GM23248 (cell line): ENCODE results near the gene FAM72C. TPM values are rescaled to one million over a fixed set of nuclear protein-coding genes. Genes with fewer than 3 reads are reported as not detected.
"Not testable (repeated sequence)": the region's sequence is repeated elsewhere in the genome, so short reads cannot be mapped to it uniquely, and the experiment has no call there.

Source experiments
- DNase-seq: peaks from one replicate; pipeline ENCODE4 v3.0.0-alpha.2; 2015
- H2AFZ ChIP-seq: fragments of 200-600 bp; sonication (generic); 2 replicates; pipeline ENCODE4 v1.6.1; 2016; ENCODE audit warnings: antibody characterized with exemption
- H3F3A ChIP-seq: fragments of 200-600 bp; sonication (generic); 2 replicates; pipeline ENCODE4 v1.6.1; 2016; ENCODE audit warnings: mild to moderate bottlenecking, antibody characterized with exemption, mixed run types; ENCODE audit not compliant: insufficient read depth
- H3K27ac ChIP-seq: fragments of 200-600 bp; sonication (generic); 2 replicates; pipeline ENCODE4 v1.5.1; 2016; ENCODE audit warnings: mild to moderate bottlenecking
- H3K27me3 ChIP-seq: fragments of 200-600 bp; sonication (generic); replicated peaks from 2 replicates; pipeline ENCODE4 v1.6.1; 2016; ENCODE audit warnings: mild to moderate bottlenecking; ENCODE audit not compliant: insufficient read depth
- H3K36me3 ChIP-seq: fragments of 200-600 bp; sonication (generic); 2 replicates; pipeline ENCODE4 v1.6.1; 2016; ENCODE audit warnings: low read depth, mild to moderate bottlenecking
- H3K4me1 ChIP-seq: fragments of 200-600 bp; sonication (generic); 2 replicates; pipeline ENCODE4 v1.6.1; 2016; ENCODE audit warnings: mild to moderate bottlenecking; ENCODE audit not compliant: insufficient read depth
- H3K4me2 ChIP-seq: fragments of 200-600 bp; sonication (generic); one replicate; pipeline ENCODE4 v1.6.1; 2016; ENCODE audit warnings: mild to moderate bottlenecking; ENCODE audit not compliant: unreplicated experiment
- H3K4me3 ChIP-seq: fragments of 200-600 bp; sonication (generic); 2 replicates; pipeline ENCODE4 v1.5.1; 2016; ENCODE audit warnings: mild to moderate bottlenecking
- H3K79me2 ChIP-seq: fragments of 200-600 bp; sonication (generic); 2 replicates; pipeline ENCODE4 v1.6.1; 2016; ENCODE audit warnings: mild to moderate bottlenecking; ENCODE audit not compliant: insufficient read depth
- H3K9ac ChIP-seq: fragments of 200-600 bp; sonication (generic); 2 replicates; pipeline ENCODE4 v1.6.1; 2016; ENCODE audit warnings: mild to moderate bottlenecking
- H3K9me2 ChIP-seq: fragments of 200-600 bp; sonication (generic); 2 replicates; pipeline ENCODE4 v1.6.1; 2016; ENCODE audit warnings: mixed run types, mild to moderate bottlenecking, moderate library complexity; ENCODE audit not compliant: insufficient read depth
- H3K9me3 ChIP-seq: fragments of 200-600 bp; sonication (generic); one replicate; pipeline ENCODE4 v1.6.1; 2017; ENCODE audit warnings: low read depth
- H4K20me1 ChIP-seq: fragments of 200-600 bp; sonication (generic); 2 replicates; pipeline ENCODE4 v1.6.0; 2016; ENCODE audit not compliant: insufficient read depth
- WGBS, 2 experiments: methylation state at CpG; one replicate each; pipeline ENCODE4 v1.1.6; 2015 to 2017; ENCODE audit warnings: low lambda C conversion rate in 2 of 2, low coverage in 1 of 2; ENCODE audit errors: missing lambda C conversion rate in 2 of 2; 5-methylcytosine and 5-hydroxymethylcytosine counted together
- in situ Hi-C: fragments of 300-500 bp; cut with MboI; formaldehyde crosslinking; loops from 2 replicates; pipeline ENCODE4 v1.15.0; 2020
- polyA plus RNA-seq: library from polyadenylated mRNA; unstranded; fragments of >200 nt; fragmentation: Nextera tagmentation; extraction: Ambion mirVana; gene quantifications from 2 replicates; pipeline ENCODE4 v1.2.1, GENCODE V29; 2016
- total RNA-seq: library from RNA; depleted of rRNA; stranded (reverse); fragments of >200 nt; shearing (Covaris generic); gene quantifications from 2 replicates; pipeline ENCODE4 v1.2.3, GENCODE V29; 2014

Gene FAM72C
- total and polyA plus RNA-seq, 2 experiments from 2014 or later = 0.32 to 0.94 TPM

DNA sequence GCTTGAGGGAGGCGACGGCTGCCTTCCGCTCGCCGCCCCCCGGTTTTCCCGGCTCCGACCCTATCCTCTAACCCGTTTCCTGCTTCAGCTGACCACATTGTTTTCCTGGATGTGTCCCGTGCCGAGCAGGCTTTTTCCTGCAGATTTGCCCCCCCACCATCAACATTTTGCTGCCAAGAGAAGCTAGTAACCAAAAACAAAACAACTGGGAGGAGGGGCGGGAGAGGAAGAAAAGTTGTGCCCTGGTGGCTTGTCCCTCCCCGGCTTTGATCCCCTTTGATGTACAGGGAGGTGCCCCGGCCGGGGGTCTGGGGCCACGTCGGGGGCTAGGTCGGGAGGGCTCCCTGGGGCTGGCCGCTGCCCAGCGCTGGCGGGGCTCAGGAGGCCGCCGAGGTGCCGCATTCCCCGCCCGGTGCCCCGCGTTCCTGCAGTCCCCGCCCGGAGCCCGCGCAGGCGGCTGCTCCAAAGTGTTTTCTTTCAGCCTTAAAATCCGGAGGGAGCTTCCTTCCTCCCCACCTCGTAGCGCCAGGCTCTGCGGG, 2.2 kb upstream of the FAM72C start:
- Histone ChIP-seq H3K9ac (0 out of 2 replicates have a peak overlapping the region, but pooled peaks have one; percentile 44), H3K4me3 (peak overlapping the region; percentile 56)
- H3K4me1 ChIP-seq, H4K20me1 ChIP-seq, DNase-seq, H3K79me2 ChIP-seq, H3K9me3 ChIP-seq, H3K27ac ChIP-seq, H3K27me3 ChIP-seq, H3F3A ChIP-seq, in situ Hi-C loops, H3K9me2 ChIP-seq, H3K4me2 ChIP-seq, H3K36me3 ChIP-seq, H2AFZ ChIP-seq: not testable (repeated sequence)
- WGBS, 2 experiments = 0 to 2% methylated on average over 3 to 4 of the region's 37 CpGs

- H3K27me3 ChIP-seq, H4K20me1 ChIP-seq, H3F3A ChIP-seq, in situ Hi-C loops, H3K9me2 ChIP-seq, H3K27ac ChIP-seq, H3K4me3 ChIP-seq, H3K36me3 ChIP-seq, H3K9me3 ChIP-seq, DNase-seq, H3K9ac ChIP-seq, H3K4me1 ChIP-seq, H3K4me2 ChIP-seq, H3K79me2 ChIP-seq, H2AFZ ChIP-seq: not testable (repeated sequence)
- no CpG with 5 or more reads among the region's 48 CpGs for WGBS, 2 experiments
These were observed 1.1 kb upstream of the FAM72C start for GRCh38 chr1:143972753-143973326.

- H3K9ac ChIP-seq, H4K20me1 ChIP-seq, H3K4me3 ChIP-seq, in situ Hi-C loops, H3K9me2 ChIP-seq, H3F3A ChIP-seq, H3K36me3 ChIP-seq, H3K9me3 ChIP-seq, H3K27ac ChIP-seq, H2AFZ ChIP-seq, H3K27me3 ChIP-seq, H3K79me2 ChIP-seq, H3K4me1 ChIP-seq, H3K4me2 ChIP-seq, DNase-seq: not testable (repeated sequence)
- WGBS, 2 experiments = no CpG with 5 or more reads among the region's 1 CpG
These were observed 5.9 kb downstream of the FAM72C start for GRCh38 chr1:143965860-143966259.

DNA sequence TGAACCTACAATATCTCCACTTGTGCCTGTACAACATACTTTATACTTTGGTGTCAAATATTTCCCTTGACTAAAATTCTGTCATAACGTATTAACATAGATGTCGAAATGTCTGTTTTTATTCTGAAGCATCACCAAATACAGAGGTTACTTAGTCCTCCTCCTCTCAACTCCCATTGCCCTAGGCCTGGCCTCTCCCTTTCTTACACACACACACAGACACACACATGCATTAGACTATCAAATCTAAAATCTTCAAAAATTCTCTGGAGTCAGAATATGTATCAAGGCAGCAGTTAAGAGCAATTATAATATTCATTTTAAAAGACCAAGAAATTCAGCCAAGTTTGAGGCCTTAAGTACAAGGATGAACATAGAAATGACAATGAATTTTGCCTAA, 7.5 kb downstream of the FAM72C start:
- DNase-seq, H4K20me1 ChIP-seq, H3K79me2 ChIP-seq, H3K9me2 ChIP-seq, H3K4me1 ChIP-seq, H3K36me3 ChIP-seq, H3K4me2 ChIP-seq, H3K27ac ChIP-seq, H3K9me3 ChIP-seq, H3K9ac ChIP-seq, H3K27me3 ChIP-seq, H3F3A ChIP-seq, H3K4me3 ChIP-seq, H2AFZ ChIP-seq, in situ Hi-C loops: not testable (repeated sequence)
- no CpG with 5 or more reads among the region's 2 CpGs for WGBS, 2 experiments

- WGBS, 2 experiments = no CpG with 5 or more reads among the region's 3 CpGs
- in situ Hi-C loops, H3K27ac ChIP-seq, DNase-seq, H3K9me3 ChIP-seq, H3F3A ChIP-seq, H3K79me2 ChIP-seq, H3K4me1 ChIP-seq, H2AFZ ChIP-seq, H3K4me3 ChIP-seq, H3K9ac ChIP-seq, H4K20me1 ChIP-seq, H3K36me3 ChIP-seq, H3K9me2 ChIP-seq, H3K4me2 ChIP-seq, H3K27me3 ChIP-seq: not testable (repeated sequence)
These were observed 15.9 kb downstream of the FAM72C start for GRCh38 chr1:143955930-143956329.

DNA sequence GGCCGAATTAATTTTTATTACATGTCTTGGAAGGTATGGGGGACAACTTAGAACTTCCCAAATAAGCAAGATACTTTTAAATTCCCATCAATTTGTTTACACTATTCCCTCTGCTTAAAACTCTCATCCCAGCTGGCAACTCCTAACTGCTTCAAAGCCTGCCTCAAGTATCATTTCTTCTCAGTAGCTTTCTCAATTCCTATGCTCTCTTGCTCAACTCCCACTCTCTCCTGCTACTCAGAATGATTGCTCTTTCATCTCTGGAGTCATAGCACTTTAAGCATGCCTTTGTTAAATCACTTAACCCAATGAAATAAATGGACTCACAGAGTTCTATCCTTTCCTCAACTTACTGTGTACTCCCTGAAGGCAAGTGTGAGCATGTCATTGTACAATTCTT, 18.9 kb downstream of the FAM72C start:
- H3K27me3 ChIP-seq, H2AFZ ChIP-seq, H3K36me3 ChIP-seq, H3K9me3 ChIP-seq, H3K9me2 ChIP-seq, DNase-seq, H3K79me2 ChIP-seq, H3F3A ChIP-seq, H3K4me2 ChIP-seq, in situ Hi-C loops, H3K4me1 ChIP-seq, H3K9ac ChIP-seq, H3K27ac ChIP-seq, H3K4me3 ChIP-seq, H4K20me1 ChIP-seq: not testable (repeated sequence)
- WGBS, 2 experiments = no CpG with 5 or more reads among the region's 1 CpG

DNA sequence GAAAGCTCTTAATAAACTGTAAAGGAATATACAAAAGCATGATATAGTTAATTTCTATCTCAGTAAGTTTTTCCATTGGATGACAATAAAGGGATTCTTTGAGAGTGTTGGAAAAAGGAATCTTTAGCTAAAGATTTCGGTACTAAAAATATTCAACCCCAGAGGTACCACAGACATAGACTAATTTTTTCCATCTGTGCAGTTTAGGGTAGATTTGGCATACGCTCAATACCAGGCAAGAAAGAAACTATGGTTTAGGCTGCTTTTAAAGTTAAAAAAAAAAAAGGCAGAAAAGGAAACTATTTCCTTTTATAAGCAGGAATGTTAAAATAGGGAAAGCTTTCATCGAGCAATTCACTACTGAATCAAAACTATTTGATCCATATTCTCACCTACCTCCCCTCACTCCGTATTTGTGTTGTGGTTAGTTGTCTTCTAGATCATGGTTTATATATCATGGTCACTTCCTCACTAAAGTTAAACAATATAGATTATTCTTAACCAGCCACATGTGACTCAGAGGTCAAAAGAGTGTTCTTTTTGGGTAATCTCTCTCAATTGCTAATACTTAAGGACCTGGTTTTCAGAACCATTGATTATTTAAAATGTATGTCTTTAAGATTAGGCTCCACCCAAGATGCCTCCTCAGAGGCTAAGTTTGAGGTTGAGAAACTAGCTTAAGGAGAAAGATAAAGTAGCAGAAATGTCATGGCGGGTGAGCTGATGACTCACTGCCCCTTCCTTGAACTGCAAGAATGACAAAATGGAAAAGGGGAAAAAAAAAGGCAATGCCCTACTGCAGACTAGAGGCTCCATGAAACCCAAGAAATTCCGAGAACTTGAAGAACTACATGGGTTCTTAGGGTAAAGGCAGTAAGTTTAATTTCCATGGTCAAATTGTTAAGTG, 20.0 kb downstream of the FAM72C start:
- WGBS, 2 experiments = no CpG with 5 or more reads among the region's 6 CpGs
- H3K36me3 ChIP-seq, H3K79me2 ChIP-seq, DNase-seq, H3K9me2 ChIP-seq, H3K27ac ChIP-seq, H4K20me1 ChIP-seq, H3K4me2 ChIP-seq, H3K4me3 ChIP-seq, H3K27me3 ChIP-seq, H3K9ac ChIP-seq, H3K4me1 ChIP-seq, H2AFZ ChIP-seq, H3K9me3 ChIP-seq, in situ Hi-C loops, H3F3A ChIP-seq: not testable (repeated sequence)
